ENCODE results near the gene PRRT4.

Gene PRRT4

GRCh38 chr7:128352153-128352537 is 9.3 kb downstream of the PRRT4 start (continued):
- no peak for TF ChIP-seq TSHZ1 (tag by site-specific recombination; IDR thresholded peaks at IDR 0.05; ENCODE audit: borderline replicate concordance)
- no peak for TF ChIP-seq ZNF324 (tag by site-specific recombination; IDR thresholded peaks at IDR 0.05)
- TF ChIP-seq ZNF621 (tag by site-specific recombination; IDR thresholded peaks at IDR 0.05), result no peak

GRCh38 chr7:128351296-128352152 is 10.0 kb downstream of the PRRT4 start:
- H3K4me1 ChIP-seq (ENCODE audit: control insufficient read depth, insufficient read depth, low read length), result no peaks in the 10 kb centered on the region
- no peak overlapping the region for H3K27ac ChIP-seq (ENCODE audit: extremely low read depth, low read depth, low read length)
- H3K9me3 ChIP-seq (ENCODE audit: control insufficient read depth, insufficient read depth, low read depth, low read length), result no peaks in the 10 kb centered on the region
- no peak overlapping the region for H3K4me3 ChIP-seq (ENCODE audit: low read depth, low read length)
- no peaks in the 10 kb centered on the region for H3K36me3 ChIP-seq (ENCODE audit: control insufficient read depth in 2 of 2, insufficient read depth in 1 of 2, low read length in 2 of 2)
- ChIA-PET POLR2A (no interaction called here), CTCF (interaction anchor here (8.3 to 9.0 kb wide), 2 partner anchors 33 to 75 kb away, joined by 141 to 378 read pairs; no protein-coding TSS in a partner anchor)
- TF ChIP-seq ZNF529 (tag by site-specific recombination; IDR thresholded peaks at IDR 0.05; ENCODE audit: insufficient replicate concordance), result no peak

- POLR2A ChIA-PET, result no interaction called here
- CTCF ChIA-PET, result interaction anchor here (1.3 to 9.0 kb wide), 4 partner anchors 21 to 110 kb away, joined by 3 to 378 read pairs (median 84); no protein-coding TSS in a partner anchor
- TF ChIP-seq WT1 (tag by site-specific recombination; IDR thresholded peaks at IDR 0.05) (no peak), ZNF311 (tag by site-specific recombination; IDR thresholded peaks at IDR 0.05; ENCODE audit: borderline replicate concordance) (no peak), ZNF510 (tag by site-specific recombination; IDR thresholded peaks at IDR 0.05; ENCODE audit: insufficient replicate concordance) (no peak), ZNF223 (tag by site-specific recombination; IDR thresholded peaks at IDR 0.05) (no peak), ZNF791 (tag by site-specific recombination; IDR thresholded peaks at IDR 0.05) (no peak), ZNF555 (tag by site-specific recombination; conservative IDR thresholded peaks at IDR 0.05) (no peak), ZSCAN4 (tag by site-specific recombination; IDR thresholded peaks at IDR 0.05) (no peak), ZNF701 (tag by site-specific recombination; IDR thresholded peaks at IDR 0.05) (no peak), ZNF404 (tag by site-specific recombination; IDR thresholded peaks at IDR 0.05) (no peak), MZF1 (tag by site-specific recombination; IDR thresholded peaks at IDR 0.05; ENCODE audit: borderline replicate concordance) (no peak), AEBP2 (tag by site-specific recombination; IDR thresholded peaks at IDR 0.05; ENCODE audit: borderline replicate concordance) (no peak), ZNF114 (tag by site-specific recombination; IDR thresholded peaks at IDR 0.05) (no peak)
These were observed 10.7 kb downstream of the PRRT4 start for GRCh38 chr7:128350708-128351295.

More at GRCh38 chr7:128350708-128351295, 10.7 kb downstream of the PRRT4 start:
- Histone ChIP-seq H3K9me3 (ENCODE audit: control insufficient read depth, insufficient read depth, low read depth, low read length) (no peaks in the 10 kb centered on the region), H3K4me1 (ENCODE audit: control insufficient read depth, insufficient read depth, low read length) (no peaks in the 10 kb centered on the region), H3K4me3 (ENCODE audit: low read depth, low read length) (no peak overlapping the region), H3K36me3 (ENCODE audit: control insufficient read depth in 2 of 2, insufficient read depth in 1 of 2, low read length in 2 of 2) (no peaks in the 10 kb centered on the region), H3K27ac (ENCODE audit: extremely low read depth, low read depth, low read length) (no peak overlapping the region)
